Right lobe of liver (tissue), 4 donors: ENCODE results near the gene XPO6.

Experiments used
- CTCF ChIP-seq, 4 donors: fragments of 200-600 bp in 3 of 4; fragments of 450-650 bp in 1 of 4; IDR thresholded peaks; one replicate each; pipeline versions ENCODE4 v1.5.1 to v1.8.0; 2016 to 2022; ENCODE audit warnings: antibody characterized with exemption in 4 of 4, mild to moderate bottlenecking in 2 of 4
- POLR2A ChIP-seq: fragments of 450-650 bp; IDR thresholded peaks from one replicate; pipeline ENCODE4 v1.6.1; 2017; ENCODE audit warnings: antibody characterized with exemption, mild to moderate bottlenecking
- donor health status: DM: no; HTN: no; CAD: no.
- donor health status: DM: no; HTN: no; CAD: no.
- donor health status: DM: no; HTN: yes; CAD: no.

DNA sequence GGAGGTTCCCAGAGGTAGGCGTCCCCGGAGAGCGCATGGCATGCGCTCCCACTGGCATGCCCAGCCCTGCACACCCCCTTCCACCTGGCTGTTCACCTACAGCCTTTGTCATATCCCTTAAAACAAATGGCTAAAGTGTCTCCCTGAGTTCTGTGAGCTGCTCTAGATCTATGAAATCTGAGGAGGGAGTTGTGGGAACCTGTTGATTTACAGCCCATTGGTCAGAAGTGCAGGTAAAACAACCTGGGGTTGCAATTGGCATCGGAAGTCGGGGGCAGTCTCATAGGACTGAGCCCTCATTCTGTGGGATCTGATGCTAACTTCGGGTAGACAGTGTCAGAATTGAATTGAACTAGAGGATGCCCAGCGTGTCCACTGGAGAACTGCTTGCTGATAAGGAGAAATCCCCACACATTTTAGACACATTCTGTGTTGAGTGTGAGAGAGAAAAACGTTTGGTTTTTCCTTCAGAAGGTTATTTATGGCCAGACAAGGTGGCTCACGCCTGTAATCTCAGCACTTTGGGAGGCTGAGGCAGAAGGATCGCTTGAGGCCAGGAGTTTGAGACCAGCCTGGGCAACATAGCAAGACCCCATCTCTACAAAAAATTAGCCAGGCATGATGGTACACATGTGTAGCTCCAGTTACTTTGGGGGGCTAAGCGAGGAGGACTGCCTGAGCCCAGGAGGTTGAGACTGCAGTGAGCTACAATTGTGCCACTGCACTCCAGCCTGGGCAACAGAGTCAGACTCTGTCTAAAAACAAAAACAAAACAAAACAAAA lies 126.2 kb downstream of the XPO6 start:
- TF ChIP-seq POLR2A, result no peak
- TF ChIP-seq CTCF (IDR thresholded peaks at IDR 0.05), result no peak
